NK-92 (cell line): Measurements from ENCODE around the gene SPARC.
"Not testable (repeated sequence)": the region's sequence is repeated elsewhere in the genome, so short reads cannot be mapped to it uniquely, and the experiment has no call there.

Source experiments
- DNase-seq: peaks from one replicate; lab custom pipeline; 2025; ENCODE audit not compliant: unreplicated experiment; lab: John Stamatoyannopoulos, UW

The SPARC gene

DNA sequence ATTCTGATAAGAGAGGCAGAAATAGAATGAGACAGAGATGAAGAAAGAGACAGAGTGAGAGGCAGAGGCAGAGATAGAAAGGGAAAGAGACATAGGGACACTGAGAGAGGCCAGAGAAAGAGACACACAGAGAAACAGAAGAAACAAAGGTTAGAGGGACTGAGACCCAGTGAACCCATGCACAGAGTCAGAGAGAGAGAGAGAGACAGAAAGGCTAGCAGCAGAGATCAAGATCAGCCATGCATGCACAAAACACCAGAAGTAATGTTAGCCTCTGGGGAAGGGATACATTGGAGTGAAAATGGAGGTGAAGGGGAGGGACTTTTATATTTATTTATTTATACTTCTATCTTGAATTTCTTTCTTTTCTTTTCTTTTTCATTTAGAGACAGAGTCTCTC is 14.1 kb upstream of the SPARC start:
- no peak for DNase-seq

DNA sequence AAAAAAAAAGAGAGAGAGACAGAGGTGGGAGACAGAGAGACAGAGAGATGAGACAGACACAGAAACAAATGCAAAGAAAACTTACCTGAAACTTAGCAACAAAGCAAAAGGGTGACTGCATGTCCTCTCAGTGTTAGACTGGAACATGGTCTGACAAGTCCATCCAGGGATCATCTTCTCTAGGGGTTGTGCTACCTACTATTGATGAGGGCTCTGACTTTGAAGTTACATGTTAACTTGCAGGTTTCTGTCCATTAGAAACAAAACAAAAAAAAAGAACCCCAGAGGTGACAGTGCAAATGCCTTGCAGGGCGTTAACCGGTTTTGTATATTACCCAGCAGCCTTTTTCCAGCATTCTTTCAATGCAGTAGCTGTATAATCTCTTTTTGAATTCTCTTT is 13.6 kb upstream of the SPARC start:
- DNase-seq, result no peak

DNA sequence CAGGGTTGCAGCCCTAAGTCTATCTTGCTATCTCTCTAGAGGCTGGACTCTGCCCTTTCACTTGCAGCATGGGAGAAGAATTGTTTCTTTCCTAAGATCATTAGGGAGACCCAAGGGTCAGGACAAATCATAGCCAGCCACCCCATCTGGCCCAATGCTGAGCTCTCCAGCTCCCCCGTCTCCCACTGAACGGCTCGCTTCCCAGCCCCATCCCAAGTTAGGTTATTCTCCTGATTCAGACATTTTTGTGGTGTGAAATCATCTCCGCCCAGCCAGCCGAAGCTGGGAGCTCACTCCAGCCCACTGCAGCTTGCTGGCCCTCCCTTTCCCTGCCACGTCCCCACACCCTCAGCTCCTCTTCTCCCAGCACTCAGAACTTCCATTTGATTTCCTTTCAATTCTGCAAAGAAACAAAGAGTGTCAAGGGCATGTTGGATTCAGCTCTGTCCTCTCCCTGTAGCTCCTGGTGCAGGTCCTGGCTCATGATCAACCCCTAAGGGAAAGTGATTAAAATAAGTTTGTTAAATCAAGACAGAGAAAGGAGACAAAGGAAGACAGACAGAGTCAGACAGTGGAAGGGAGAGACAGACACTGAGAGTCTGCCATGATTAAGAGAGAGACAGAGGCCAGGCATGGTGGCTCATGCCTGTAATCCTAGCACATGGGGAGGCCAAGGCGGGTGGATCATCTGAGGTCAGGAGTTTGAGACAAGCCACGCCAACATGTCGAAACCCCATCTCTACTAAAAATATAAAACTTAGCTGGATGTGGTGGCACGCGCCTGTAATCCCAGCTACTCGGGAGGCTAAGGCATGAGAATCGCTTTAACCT is 12.6 kb upstream of the SPARC start:
- no peak for DNase-seq

DNA sequence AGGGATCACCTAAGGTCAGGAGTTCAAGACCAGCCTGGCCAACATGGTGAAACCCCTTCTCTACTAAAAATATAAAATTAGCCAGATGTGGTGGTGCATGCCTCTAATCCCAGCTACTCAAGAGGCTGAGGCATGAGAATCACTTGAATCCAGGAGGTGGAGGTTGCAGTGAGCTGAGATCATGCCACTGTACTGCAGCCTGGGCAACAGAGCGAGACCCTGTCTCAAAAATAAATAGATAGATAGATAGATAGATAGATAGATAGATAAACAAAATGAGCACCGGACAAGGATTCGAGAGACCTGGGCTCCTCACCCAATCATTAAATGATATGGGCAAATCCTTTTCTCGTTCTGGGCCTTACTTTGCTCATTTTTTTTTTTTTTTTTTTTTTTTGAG is 11.4 kb upstream of the SPARC start:
- not testable (repeated sequence) for DNase-seq

DNA sequence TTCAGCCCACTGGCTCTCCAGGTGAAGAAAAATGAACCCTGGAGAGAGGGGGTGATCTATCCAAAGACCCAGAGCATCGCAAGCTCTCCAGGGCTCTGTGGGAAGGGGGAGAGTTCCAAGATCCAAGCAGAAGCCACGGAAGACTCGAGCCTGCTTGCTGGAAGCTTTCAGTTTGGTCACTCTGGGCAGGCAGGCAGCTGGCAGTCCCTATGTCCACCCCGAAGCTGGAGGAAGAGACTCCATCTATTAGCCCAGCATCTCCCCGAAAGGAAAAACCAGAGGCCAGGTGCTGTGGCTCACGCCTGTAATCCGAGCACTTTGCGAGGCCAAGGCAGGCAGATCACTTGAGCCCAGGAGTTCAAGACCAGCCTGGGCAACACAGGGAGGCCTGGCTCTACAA is 10.7 kb upstream of the SPARC start:
- no peak for DNase-seq

DNA sequence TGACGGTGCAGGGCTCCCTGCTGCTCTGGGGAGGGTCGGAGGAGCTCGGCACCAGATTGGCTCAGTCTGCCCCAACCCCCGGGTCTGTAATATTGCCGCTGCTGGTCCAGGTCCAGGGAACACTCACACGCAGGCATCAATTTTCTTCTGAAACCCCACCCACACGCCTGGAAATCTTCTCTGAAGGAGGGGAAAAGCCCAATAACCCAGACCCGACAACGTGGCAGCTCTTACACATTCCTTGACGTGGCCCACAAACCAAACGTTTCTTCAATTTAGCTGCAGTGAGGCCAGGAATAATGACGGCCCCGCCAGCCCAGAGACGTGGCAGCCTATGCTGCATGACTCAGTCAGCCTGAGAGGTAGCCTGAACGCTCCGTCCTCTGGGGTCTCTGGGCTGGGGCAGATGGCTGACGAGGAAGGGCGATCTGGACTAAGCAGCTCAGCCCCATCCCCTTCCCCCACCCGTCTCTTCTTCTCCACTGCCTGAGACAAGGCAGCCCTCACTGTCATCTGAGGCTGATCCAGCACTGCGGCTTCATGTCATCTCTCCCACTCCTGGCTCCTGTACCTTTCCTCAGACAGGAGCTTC is 9.9 kb upstream of the SPARC start:
- no peak for DNase-seq

DNA sequence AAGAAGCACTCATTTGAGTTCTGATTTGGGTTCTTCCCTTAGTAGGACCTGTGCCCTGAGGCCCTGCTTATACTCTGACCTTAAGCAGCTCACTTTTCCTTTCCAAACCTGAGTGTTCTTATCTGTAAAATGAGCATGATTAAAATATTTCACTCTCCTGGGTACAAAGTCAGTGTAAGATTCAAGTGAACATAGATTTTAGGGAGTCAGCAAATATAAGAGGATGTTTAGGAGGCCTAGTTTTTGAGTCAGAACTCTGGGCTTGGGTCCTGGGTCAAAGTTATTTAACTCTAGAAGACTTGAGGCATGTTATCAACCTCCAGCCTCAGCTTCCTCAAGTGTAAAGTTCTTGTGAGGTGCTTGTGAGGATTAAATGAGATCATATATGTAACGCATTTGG is 8.7 kb upstream of the SPARC start:
- DNase-seq, result no peak

DNA sequence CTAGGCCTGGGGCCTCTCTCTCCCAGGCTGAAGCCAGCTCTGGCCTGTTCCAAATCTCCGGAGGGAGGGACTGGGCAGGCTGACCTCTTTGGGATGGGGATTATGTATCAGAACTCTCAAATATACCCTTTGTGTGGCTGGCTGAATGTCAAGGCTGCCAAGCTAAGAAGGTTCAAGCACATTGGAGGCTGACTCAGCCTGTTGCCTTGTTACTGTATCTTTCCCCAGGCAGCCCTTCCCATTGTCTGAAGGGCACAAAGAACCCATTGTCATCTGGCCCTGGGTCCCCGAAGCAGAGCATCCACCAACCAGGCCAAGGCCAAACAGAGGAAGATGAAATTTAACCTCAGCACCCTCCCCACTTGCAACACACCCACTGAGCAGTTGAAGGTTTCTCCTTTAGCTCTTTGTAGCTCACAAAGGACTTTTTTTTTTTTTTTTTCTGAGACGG is 7.3 kb upstream of the SPARC start:
- no peak for DNase-seq

DNA sequence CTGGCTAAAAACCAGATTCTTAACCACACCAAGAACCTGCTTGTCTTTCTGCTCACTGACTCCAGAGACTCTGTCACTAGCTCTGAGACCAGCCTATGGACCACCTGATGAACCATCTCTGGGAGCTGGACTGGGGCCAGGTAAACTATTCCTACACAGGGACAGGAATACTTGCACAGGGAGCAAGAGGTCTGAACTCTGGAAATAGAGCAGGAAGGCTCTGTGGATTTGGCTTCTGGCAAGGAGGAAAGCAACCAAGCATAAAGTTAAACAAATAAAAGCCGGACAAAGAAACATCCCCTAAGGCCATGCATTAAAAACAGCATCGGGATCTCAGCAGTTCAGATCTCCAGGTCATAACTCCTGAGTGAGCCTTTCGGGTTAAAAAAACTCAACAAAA is 5.6 kb upstream of the SPARC start:
- DNase-seq, result no peak

DNA sequence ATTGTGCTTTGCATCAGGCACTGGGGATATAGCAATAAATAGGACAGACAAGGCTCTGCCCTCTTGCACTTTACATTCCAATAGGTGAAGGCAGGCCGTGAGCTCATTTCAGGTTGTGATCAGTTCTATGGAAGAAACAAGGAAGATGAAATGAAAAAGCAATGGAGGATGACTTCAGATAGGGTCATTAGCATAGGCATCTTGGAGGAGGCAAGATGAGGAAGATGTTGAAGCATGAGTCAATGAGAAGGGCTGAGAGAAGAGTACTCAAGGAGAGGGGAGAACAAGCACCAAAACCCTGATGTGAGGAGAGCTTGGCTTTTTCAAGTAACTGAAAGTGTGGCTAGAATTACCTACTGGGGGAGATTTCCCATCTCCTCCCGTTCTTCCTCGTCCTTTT is 5.0 kb upstream of the SPARC start:
- DNase-seq, result no peak

DNA sequence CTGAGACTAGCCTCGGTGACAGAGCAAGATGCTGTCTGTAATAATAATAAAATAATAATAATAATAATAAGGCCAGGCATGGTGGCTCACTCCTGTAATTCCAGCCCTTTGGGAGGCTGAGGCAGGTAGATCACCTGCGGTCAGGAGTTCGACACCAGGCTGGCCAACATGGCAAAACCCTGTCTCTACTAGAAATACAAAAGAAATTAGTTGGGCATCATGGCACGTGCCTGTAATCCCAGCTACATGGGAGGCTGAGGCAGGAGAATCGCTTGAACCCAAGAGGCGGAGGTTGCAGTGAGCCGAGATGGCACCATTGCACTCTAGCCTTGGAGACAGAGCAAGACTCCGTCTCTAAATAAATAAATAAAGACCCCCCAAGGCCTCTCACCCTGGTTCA is 2.9 kb upstream of the SPARC start:
- DNase-seq, result not testable (repeated sequence)

DNA sequence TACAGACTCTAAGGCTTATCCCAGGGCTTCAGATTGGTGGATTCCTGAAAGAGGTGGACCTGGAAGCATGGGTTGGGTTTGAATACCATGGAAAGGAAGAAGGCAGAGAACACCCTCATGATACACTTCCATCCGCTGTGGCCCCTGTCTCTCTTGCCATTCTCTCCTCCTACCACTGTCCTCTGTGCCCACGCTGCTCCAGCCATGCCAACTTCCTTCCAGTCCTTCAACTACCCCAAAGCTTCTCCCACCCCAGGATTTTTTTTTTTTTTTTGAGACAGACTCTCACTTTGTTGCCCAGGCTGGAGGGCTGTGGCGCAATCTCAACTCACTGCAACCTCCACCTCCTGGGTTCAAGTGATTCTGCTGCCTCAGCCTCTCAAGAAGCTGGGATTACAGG is 1.7 kb upstream of the SPARC start:
- DNase-seq, result no peak

DNA sequence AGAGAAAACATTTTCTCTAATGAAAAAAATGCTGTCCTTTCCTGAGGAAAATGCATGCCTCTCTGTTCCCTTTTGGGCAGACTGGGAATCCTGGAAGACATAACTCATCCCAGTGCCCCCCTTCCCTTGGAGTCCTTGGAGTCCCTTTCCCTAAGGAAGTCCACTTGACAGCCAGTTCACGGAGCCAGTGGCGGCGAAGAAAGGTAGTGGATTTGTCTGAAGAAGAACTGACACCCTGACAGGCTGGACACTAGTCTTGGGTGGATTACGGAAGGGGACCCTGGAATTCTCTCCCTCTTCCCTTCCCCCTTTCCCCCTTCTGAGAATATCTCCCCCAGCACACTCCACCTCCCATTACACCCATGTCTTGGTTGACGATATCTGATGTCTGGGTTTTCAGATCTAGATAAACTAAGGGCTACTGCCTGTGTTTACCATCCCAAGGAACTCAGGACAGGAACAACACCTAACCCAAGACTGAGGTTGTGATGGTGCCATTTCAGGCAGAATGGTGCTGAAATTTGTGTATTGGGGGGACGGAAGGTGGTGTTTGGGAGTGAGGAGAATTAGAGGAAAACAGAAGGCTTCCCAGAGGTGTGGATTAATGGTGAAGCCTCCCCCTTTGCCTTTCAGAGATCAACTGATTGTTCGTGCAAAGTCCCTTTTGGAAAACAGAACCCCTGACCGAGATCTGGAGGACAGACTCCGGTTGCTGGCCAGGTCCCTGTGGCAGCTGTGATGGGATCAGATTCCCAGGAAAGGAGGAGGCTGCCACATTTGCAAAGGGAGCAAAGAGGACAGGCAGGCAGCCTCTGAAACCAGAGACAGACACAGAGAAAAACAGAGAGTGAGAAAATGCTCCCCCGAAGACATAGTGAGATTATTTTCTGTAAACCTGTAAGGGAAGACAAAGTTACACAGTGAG is 704 bp downstream of the SPARC start:
- no peak for DNase-seq

DNA sequence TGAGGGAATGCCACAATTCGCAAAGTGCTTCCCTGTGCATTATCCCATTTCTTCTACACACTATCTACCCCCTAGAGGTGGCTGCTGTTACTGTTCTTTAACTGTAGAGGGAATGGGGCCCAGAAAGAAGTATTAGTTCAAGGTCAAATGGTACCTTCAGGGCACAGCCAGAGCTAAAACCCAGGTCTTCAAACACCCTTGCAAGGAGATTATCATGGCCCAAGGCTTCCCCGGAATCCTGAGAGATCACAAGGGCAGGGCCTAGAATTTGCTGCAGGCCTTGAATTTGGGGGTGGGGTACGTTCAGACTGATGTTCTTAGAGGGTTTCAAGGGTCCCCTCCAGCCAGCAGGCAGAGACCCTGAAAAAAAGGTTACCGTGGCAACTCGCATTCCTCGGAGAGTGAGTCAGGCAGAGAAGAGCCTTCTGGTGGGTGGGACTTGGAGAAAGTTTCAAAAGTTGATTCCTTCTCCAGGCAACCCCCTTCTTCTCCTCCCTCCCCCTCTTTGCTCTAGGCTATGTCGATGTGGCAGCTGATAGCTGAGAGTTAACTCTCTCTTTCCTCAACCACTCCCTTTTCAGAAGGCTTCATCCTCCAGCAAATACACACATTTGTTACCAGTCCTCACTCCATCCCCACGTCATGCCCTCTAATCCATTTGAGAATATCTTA is 1.9 kb downstream of the SPARC start:
- no peak for DNase-seq

DNA sequence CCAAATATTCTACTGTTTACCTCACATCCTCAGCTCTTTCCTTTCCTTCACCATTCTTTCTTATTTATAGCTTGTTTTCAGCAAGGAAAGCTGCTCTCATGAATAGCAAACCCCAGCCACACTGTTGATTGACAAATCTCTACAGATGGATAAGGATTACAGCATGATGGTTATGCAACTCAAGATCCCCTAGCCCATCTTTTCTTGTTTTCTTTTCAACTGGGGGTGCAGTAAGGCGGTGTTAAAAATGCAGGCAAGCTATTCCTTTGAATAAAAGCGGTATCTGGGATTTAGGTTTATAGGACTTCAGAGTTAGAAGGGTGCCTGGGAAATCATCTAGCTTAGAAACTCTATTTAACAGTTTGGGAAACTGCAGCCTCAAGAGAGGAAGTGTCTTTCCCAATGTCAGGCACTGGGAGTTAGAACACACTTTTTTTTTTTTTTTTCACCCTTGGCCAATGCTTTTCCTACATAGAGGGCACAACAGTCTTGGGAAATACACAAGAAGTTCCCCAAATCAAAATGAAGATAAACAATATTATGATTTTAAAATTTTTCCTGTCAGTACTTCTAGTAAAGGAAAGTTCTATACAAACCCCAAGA is 2.6 kb downstream of the SPARC start:
- DNase-seq, result no peak

DNA sequence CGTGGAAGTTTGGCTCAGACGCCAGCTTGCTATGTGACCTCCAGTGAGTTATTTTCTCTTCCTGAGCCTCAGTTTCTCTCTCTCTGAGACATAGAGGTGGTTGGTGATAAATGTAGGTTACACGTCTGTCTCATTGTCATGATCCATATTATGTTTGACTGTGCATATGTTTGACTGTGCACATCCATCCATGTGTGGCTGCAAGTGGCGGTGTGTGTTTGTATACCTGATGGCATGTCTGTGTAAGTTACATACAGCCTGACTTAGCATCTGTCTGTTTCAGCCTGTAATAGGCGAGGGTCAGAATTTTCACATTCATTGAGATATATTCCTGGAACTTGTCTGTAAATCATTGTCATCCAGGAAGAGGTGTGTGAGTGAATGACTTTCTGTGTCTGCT is 3.3 kb downstream of the SPARC start:
- no peak for DNase-seq

DNA sequence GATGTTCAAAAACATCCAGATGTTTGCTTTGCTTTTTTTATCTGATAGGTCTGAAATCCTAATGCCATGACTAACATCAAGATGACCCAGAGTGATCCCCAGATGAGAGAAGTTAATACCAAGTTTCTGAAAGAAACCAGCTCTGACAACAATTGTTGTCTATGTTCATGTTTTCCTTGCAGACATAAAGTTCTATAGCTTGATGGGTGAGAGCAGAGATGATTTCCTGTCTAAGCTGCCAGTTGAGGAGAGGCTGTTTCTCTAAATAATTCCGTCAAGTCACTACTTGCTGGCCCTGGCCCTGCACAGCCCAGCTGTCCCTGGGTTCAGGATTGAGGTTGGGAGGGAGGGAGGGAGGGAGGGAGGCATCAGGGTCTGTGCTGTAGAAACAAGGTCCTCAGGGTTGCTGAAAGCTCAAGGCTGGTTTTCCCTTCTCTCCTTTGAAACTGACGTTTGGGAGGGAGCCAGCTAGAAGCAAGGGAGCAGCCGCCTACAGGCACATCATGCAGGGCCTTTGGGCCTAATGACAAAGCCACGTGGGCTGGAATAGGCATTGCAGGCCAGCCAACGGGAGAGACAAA is 3.9 kb downstream of the SPARC start:
- DNase-seq, result no peak

DNA sequence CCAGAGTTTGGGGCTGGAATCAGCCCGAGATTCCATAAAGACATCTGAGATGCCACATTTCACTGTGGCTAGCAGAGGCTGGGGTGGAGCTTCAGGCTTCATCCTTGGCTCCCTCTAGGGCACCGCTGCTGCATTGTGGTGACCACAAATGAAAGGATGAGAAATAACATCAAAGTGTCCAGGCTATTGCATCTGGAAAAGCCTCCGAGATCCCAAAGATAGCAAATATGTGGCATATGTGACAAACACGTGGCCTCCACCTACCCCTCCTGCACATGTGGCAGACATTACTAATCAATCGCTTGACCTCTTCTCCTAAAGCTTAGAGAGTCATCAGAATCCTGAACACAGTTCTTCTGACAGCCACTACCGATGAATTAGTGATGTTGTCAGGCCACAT is 4.5 kb downstream of the SPARC start:
- no peak for DNase-seq

DNA sequence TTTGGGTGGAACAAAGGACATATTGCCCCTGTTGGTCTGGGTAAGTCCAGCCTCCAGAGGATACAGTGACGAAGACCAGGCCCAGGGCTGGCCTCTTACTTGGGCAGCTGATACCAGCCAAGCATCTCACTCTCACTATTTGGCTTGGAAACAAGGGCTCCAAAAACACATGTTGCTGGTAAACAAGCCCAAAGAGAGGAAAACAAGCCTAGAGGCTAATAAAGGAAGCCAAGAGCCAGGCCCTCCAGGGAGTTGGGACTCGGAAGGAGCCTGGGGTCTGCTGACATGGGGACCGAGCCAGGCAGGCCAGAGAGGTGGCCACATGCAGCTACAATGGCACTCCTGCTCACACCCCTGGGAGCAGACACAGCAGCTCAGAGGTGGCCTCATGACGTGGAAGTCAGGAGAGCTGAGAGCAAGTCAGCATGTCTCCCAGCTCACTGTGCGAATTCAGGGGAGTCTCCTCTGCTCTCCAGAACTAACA is 5.7 kb downstream of the SPARC start:
- no peak for DNase-seq

DNA sequence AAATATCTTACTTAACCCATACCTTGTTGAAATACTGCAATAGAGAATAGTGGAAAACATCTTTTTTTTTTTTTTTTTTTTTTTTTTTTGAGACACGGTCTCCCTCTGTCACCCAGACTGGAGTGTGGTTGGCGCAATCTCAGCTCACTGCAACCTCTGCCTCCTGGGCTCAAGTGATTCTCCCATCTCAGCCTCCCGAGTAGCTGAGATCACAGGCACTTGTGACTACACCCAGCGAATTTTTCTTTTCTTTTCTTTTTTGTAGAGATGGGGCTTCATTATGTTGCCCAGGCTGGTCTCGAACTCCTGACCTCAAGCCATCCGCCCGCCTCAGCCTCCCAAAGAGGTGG is 6.6 kb downstream of the SPARC start:
- DNase-seq, result not testable (repeated sequence)
